IMR-90 (cell line): Measurements from ENCODE around the gene GIMAP8. TPM values are rescaled to one million over a fixed set of nuclear protein-coding genes. Genes with fewer than 3 reads are reported as not detected.

ENCODE experiments used
- ATAC-seq: fragments of 200-7000 bp; cut with Tn5 transposase; 2 replicates; pipeline ENCODE4 v1.9.1; 2020; ENCODE audit warnings: low read depth, mild to moderate bottlenecking, moderate library complexity
- Bru-seq: library from RNA; stranded (reverse); fragments of 400-500 nt; gene quantifications from one replicate; lab custom pipeline; 2021; lab: Mats Ljungman, UMichigan
- BruChase-seq, 2 experiments: library from RNA; stranded (reverse); fragments of 400-500 nt; gene quantifications; one replicate each; lab custom pipeline; 2021; lab: Mats Ljungman, UMichigan
- BruUV-seq: library from RNA; stranded (reverse); fragments of 400-500 nt; replicated peaks from 2 replicates; lab custom pipeline; 2021; lab: Mats Ljungman, UMichigan
- CTCF ChIA-PET: fragments of 300-600 bp; formaldehyde crosslinking; extraction: SDS; loops from one replicate; lab custom pipeline; 2021; ENCODE audit warnings: antibody characterized with exemption; lab: Yijun Ruan, JAX
- POLR2A ChIA-PET: fragments of 300-600 bp; sonication (Branson Sonifier 250); formaldehyde crosslinking; loops from one replicate; lab custom pipeline; 2022; ENCODE audit warnings: antibody characterized with exemption; ENCODE audit not compliant: unreplicated experiment; lab: Charles Lee
- DNase-seq: peaks from one replicate; pipeline ENCODE4 v3.0.0; 2013
- H2AFZ ChIP-seq: replicated peaks from 2 replicates; pipeline ENCODE3; 2013; ENCODE audit warnings: low read length, mild to moderate bottlenecking; ENCODE audit not compliant: poor library complexity
- H2AK5ac ChIP-seq: 2 replicates; pipeline ENCODE4 v1.6.1; 2013; ENCODE audit warnings: low read depth, low read length, inconsistent platforms
- H2AK9ac ChIP-seq: replicated peaks from 2 replicates; pipeline ENCODE3; 2013; ENCODE audit warnings: mild to moderate bottlenecking, low read depth, low read length, moderate library complexity; ENCODE audit not compliant: poor library complexity
- H2BK120ac ChIP-seq: 2 replicates; pipeline ENCODE4 v1.6.1; 2013; ENCODE audit warnings: low read depth, low read length, inconsistent platforms
- H2BK15ac ChIP-seq: 3 replicates; pipeline ENCODE4 v1.6.1; 2013; ENCODE audit warnings: low read depth, low read length, inconsistent platforms
- H2BK20ac ChIP-seq: 2 replicates; pipeline ENCODE4 v1.6.1; 2013; ENCODE audit warnings: low read depth, mild to moderate bottlenecking, inconsistent platforms, low read length, moderate library complexity
- H2BK5ac ChIP-seq: 2 replicates; pipeline ENCODE4 v1.6.1; 2013; ENCODE audit warnings: mild to moderate bottlenecking, low read depth, low read length, inconsistent platforms; ENCODE audit not compliant: poor library complexity, severe bottlenecking
- H3K14ac ChIP-seq: replicated peaks from 2 replicates; pipeline ENCODE4 v1.6.1; 2013; ENCODE audit warnings: low read depth, low read length, inconsistent platforms
- H3K18ac ChIP-seq: 2 replicates; pipeline ENCODE4 v1.6.1; 2013; ENCODE audit warnings: low read depth, low read length, control low read depth
- H3K23ac ChIP-seq: 2 replicates; pipeline ENCODE4 v1.6.1; 2013; ENCODE audit warnings: low read depth, low read length, inconsistent platforms
- H3K27ac ChIP-seq: 2 replicates; pipeline ENCODE4 v1.5.1; 2013; ENCODE audit warnings: mild to moderate bottlenecking, control low read depth, low read length; ENCODE audit not compliant: insufficient read depth
- H3K27me3 ChIP-seq: 2 replicates; pipeline ENCODE4 v1.6.1; 2013; ENCODE audit warnings: low read length; ENCODE audit not compliant: control insufficient read depth, insufficient read depth
- H3K36me3 ChIP-seq: 2 replicates; pipeline ENCODE4 v1.6.1; 2013; ENCODE audit warnings: low read length, mixed read lengths; ENCODE audit not compliant: control insufficient read depth, insufficient read depth
- H3K4ac ChIP-seq: 2 replicates; pipeline ENCODE4 v1.6.1; 2013; ENCODE audit warnings: low read depth, low read length, inconsistent platforms
- H3K4me1 ChIP-seq: 2 replicates; pipeline ENCODE4 v1.6.1; 2013; ENCODE audit warnings: low read length, mixed read lengths; ENCODE audit not compliant: control insufficient read depth, insufficient read depth
- H3K4me2 ChIP-seq: 2 replicates; pipeline ENCODE4 v1.6.1; 2013; ENCODE audit warnings: low read depth, mild to moderate bottlenecking, control low read depth, low read length, moderate library complexity
- H3K4me3 ChIP-seq: 2 replicates; pipeline ENCODE4 v1.5.1; 2013; ENCODE audit warnings: low read depth, mild to moderate bottlenecking, control low read depth, low read length, moderate library complexity; ENCODE audit not compliant: insufficient read depth
- H3K56ac ChIP-seq: 2 replicates; pipeline ENCODE4 v1.6.1; 2013; ENCODE audit warnings: low read length, inconsistent platforms; ENCODE audit not compliant: insufficient read depth; ENCODE audit errors: extremely low read depth
- H3K79me1 ChIP-seq, 2 experiments: 2 replicates each; pipeline ENCODE4 v1.6.1; 2013; ENCODE audit warnings: low read length in 2 of 2, inconsistent platforms in 1 of 2, low read depth in 1 of 2
- H3K9ac ChIP-seq: 2 replicates; pipeline ENCODE4 v1.6.1; 2013; ENCODE audit warnings: low read depth, low read length, control low read depth
- H3K9me1 ChIP-seq: 2 replicates; pipeline ENCODE4 v1.6.1; 2013; ENCODE audit warnings: low read length, inconsistent platforms; ENCODE audit not compliant: insufficient read depth
- H3K9me3 ChIP-seq: 2 replicates; pipeline ENCODE4 v1.6.1; 2013; ENCODE audit warnings: low read length; ENCODE audit not compliant: control insufficient read depth, insufficient read depth
- H4K20me1 ChIP-seq: 2 replicates; pipeline ENCODE4 v1.6.1; 2013; ENCODE audit warnings: low read length, inconsistent platforms; ENCODE audit not compliant: insufficient read depth
- H4K5ac ChIP-seq: 2 replicates; pipeline ENCODE4 v1.6.1; 2013; ENCODE audit warnings: mild to moderate bottlenecking, low read depth, low read length, control low read depth
- H4K8ac ChIP-seq, 2 experiments: 2 replicates each; pipeline ENCODE4 v1.6.1; 2013; ENCODE audit warnings: low read depth in 2 of 2, low read length in 2 of 2, control low read depth in 1 of 2, inconsistent platforms in 1 of 2
- H4K91ac ChIP-seq: 2 replicates; pipeline ENCODE4 v1.6.1; 2013; ENCODE audit warnings: low read depth, low read length, inconsistent platforms; ENCODE audit not compliant: insufficient read depth
- POLR2A ChIP-seq: IDR thresholded peaks from 2 replicates; pipeline ENCODE4 v1.6.1; 2012; ENCODE audit warnings: mild to moderate bottlenecking, low read depth, low read length
- RAD21 ChIP-seq: IDR thresholded peaks from 2 replicates; pipeline ENCODE4 v1.6.1; 2012; ENCODE audit warnings: low read length, improper control_type of control experiment
- WGBS, 2 experiments: methylation state at CpG; one replicate each; pipeline versions ENCODE4 v1.1.5 to v1.1.7; 2013; ENCODE audit warnings: missing lambda C conversion rate in 2 of 2; ENCODE audit not compliant: insufficient read length in 1 of 2; ENCODE audit errors: extremely low coverage in 2 of 2; 5-methylcytosine and 5-hydroxymethylcytosine counted together
- dilution Hi-C: fragments of 300-500 bp; cut with HindIII; formaldehyde crosslinking; loops from one replicate; pipeline ENCODE4 v1.14.3; 2018; ENCODE audit warnings: low sequenced_read_pairs; ENCODE audit not compliant: unreplicated experiment
- in situ Hi-C: fragments of 300-500 bp; cut with MboI; formaldehyde crosslinking; loops from 3 replicates; pipeline ENCODE4 v1.14.3; 2019; ENCODE audit warnings: low sequenced_read_pairs, inconsistent platforms, mixed read lengths
- intact Hi-C: fragments of 100-400 bp; cut with micrococcal nuclease; formaldehyde crosslinking; loops from 2 replicates; pipeline ENCODE4 v1.10.0; 2022
- long read RNA-seq: library from polyadenylated mRNA; unstranded; transcript quantifications from one replicate; pipeline ENCODE4 v2.0.0, GENCODE V29; 2021; ENCODE audit not compliant: unreplicated experiment
- polyA plus RNA-seq, 3 experiments: library from polyadenylated mRNA; depleted of rRNA; stranded (reverse); fragments of >200 nt; gene quantifications; 2 replicates each; pipeline ENCODE4 v1.2.3, GENCODE V29; 2012; ENCODE audit warnings: low replicate concordance in 1 of 3
- total RNA-seq: library from RNA; depleted of rRNA; stranded (reverse); fragments of >200 nt; gene quantifications from 2 replicates; pipeline ENCODE4 v1.2.3, GENCODE V29; 2012; rRNA removed

GIMAP8 gene
- total RNA-seq, result not detected in 2 replicates
- polyA plus RNA-seq (2012; rRNA removed), result not detected in 2 replicates
- not detected in 2 replicates for polyA plus RNA-seq (2012; cell fraction: cytosol; rRNA removed)
- polyA plus RNA-seq (2012; cell fraction: nucleus; rRNA removed; ENCODE audit: low replicate concordance), result not detected in 2 replicates
- percentile 8 among the genes with signal in this experiment for Bru-seq, nascent RNA
- BruChase-seq, experiment 1, labeled RNA remaining after a 6-hour chase, result percentile 6 among the genes with signal in this experiment
- BruChase-seq, experiment 2, labeled RNA remaining after a 2-hour chase, result not detected
- long read RNA-seq, result 0 reads

DNA sequence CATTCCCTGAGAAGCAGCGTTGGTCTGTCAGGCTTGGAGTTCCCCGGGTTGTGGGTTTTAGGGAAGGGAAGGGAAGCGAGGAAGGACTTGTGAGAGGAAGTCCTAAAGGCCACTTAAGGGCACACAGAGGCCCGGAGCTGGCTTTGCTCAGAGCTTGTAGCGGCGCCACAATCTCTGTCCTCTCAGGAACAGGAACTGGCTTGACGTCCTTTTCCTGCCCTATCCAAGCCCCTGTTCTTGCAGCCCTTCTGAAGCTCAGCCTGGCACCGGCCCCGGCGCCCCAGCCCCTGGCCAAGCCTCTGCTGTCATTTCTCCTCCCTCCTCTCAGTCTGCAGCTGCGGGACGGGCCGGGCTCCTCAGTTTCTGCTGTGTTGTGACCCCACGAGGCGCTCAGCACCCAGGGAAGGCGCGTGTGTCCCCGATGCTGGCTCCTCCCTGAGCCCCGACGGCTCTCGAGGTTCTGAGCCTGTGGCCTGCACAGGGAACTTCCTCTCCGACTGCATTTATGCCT is at the start of gene GIMAP8:
Gene GIMAP8 (plus strand): TSS at position 140 of the 511 bp plus-strand sequence. CDS start 16,069 bp downstream, outside the sequence.
- no peaks in the 10 kb centered on the region for H3K9me3 ChIP-seq
- no peak within 1 kb of the TSS for H2BK20ac ChIP-seq
- TF ChIP-seq RAD21 (no peak), POLR2A (no peak)
- H2BK15ac ChIP-seq, result no peak within 1 kb of the TSS
- H3K4me3 ChIP-seq, result no peak within 1 kb of the TSS
- 46% methylated on average over 8 of the region's 22 CpGs; no CpG with 5 or more reads in 1 of the 2 experiments for WGBS, 2 experiments
- no peak within 1 kb of the TSS for H3K18ac ChIP-seq
- no peak within 1 kb of the TSS for H4K5ac ChIP-seq
- dilution Hi-C loops, result no loop called here
- H3K56ac ChIP-seq, result no peak within 1 kb of the TSS
- H3K4me1 ChIP-seq, result no peaks in the 10 kb centered on the region
- H3K36me3 ChIP-seq, result no peaks in the 10 kb centered on the region
- DNase-seq (no peak), ATAC-seq (no peak)
- H2AFZ ChIP-seq, result no peak within 1 kb of the TSS
- H4K8ac ChIP-seq, result no peak within 1 kb of the TSS
- H3K27me3 ChIP-seq, result peaks cover 20% of the 10 kb centered on the region; the same call in 1 of the 2 replicates
- H3K23ac ChIP-seq, result no peak within 1 kb of the TSS
- in situ Hi-C loops, result no loop called here
- H3K9me1 ChIP-seq, result no peaks in the 10 kb centered on the region
- no peak within 1 kb of the TSS for H2AK9ac ChIP-seq
- H3K27ac ChIP-seq, result no peak within 1 kb of the TSS
- no peaks in the 10 kb centered on the region for H4K20me1 ChIP-seq
- H3K4ac ChIP-seq, result no peak within 1 kb of the TSS
- no peak within 1 kb of the TSS for H2AK5ac ChIP-seq
- no peak within 1 kb of the TSS for H3K9ac ChIP-seq
- H3K14ac ChIP-seq, result no peak within 1 kb of the TSS
- intact Hi-C loops, result no loop called here
- ChIA-PET POLR2A (no interaction called here), CTCF (no interaction called here)
- no peak within 1 kb of the TSS for H3K4me2 ChIP-seq
- BruUV-seq, result no TSS peak
- H2BK120ac ChIP-seq, result no peak within 1 kb of the TSS
- H4K91ac ChIP-seq, result no peak within 1 kb of the TSS
- no peak within 1 kb of the TSS for H2BK5ac ChIP-seq
- no peaks in the 10 kb centered on the region for H3K79me1 ChIP-seq
